Psoas muscle (tissue), 8 donors: Measurements from ENCODE around the gene WDR81. TPM values are rescaled to one million over a fixed set of nuclear protein-coding genes. Genes with fewer than 3 reads are reported as not detected.
A peak's percentile ranks its signal among the peaks of the same experiment; 100 is the strongest.

Experiments used
- ATAC-seq, 4 donors: fragments of 200-7000 bp; cut with Tn5 transposase; one replicate each; pipeline ENCODE4 v1.9.1; 2020; ENCODE audit warnings: moderate library complexity in 3 of 4, mild to moderate bottlenecking in 2 of 4
- DNase-seq, 2 donors: peaks; one replicate each; pipeline ENCODE4 v3.0.0-alpha.2; 2020
- H3K27ac ChIP-seq: fragments of 200-600 bp; one replicate; pipeline ENCODE4 v1.8.0; 2022
- H3K27me3 ChIP-seq, 3 donors: fragments of 200-600 bp in 1 of 3; one replicate each; pipeline versions ENCODE4 v1.6.1 to v1.8.0; 2013 to 2022; ENCODE audit warnings: low read length in 2 of 3, mild to moderate bottlenecking in 2 of 3, moderate library complexity in 1 of 3; ENCODE audit not compliant: insufficient read depth in 3 of 3
- H3K36me3 ChIP-seq, 2 donors: fragments of 200-600 bp in 1 of 2; one replicate each; pipeline versions ENCODE4 v1.6.1 to v1.8.0; 2013 to 2022; ENCODE audit warnings: low read depth in 1 of 2, mild to moderate bottlenecking in 1 of 2, moderate library complexity in 1 of 2; ENCODE audit not compliant: insufficient read depth in 1 of 2
- H3K4me1 ChIP-seq: fragments of 200-600 bp; one replicate; pipeline ENCODE4 v1.8.0; 2022
- H3K4me3 ChIP-seq: fragments of 200-600 bp; one replicate; pipeline ENCODE4 v1.8.0; 2022; ENCODE audit warnings: mild to moderate bottlenecking
- H3K9me3 ChIP-seq: fragments of 200-600 bp; one replicate; pipeline ENCODE4 v1.8.0; 2022
- CTCF ChIP-seq: fragments of 200-600 bp; IDR thresholded peaks from one replicate; pipeline ENCODE4 v1.8.0; 2022; ENCODE audit warnings: antibody characterized with exemption
- WGBS, 3 donors: extraction: QIAGEN DNeasy Blood & Tissue Kit; methylation state at CpG; one replicate each; pipeline versions ENCODE4 v1.1.6 to v1.1.7; 2013; 5-methylcytosine and 5-hydroxymethylcytosine counted together
- intact Hi-C, 2 donors: fragments of 100-400 bp; cut with DNase I; formaldehyde crosslinking; loops; one replicate each; pipeline versions ENCODE4 v1.11.0 to v1.14.2; 2022
- polyA plus RNA-seq, 3 donors: library from polyadenylated mRNA; stranded (reverse); fragments of 200-250 nt; gene quantifications; one replicate each; pipeline ENCODE4 v1.2.3, GENCODE V29; 2013
- total RNA-seq, 4 donors: library from RNA; stranded (reverse); fragmentation: NEBNext Ultra II Directional in 2 of 4; extraction: Animal tissue kit (Norgen Biotek cat#: 25700) in 2 of 4; gene quantifications; one replicate each; pipeline versions ENCODE4 v1.2.1 to v1.2.4, GENCODE V29; 2021 to 2023
- donor health status: healthy with polysubstance abuse.
- donor health status: DM: no; HTN: no; CAD: no; lungs with moderate emphysema.
- donor health status: Bipolar disorder and iron deficiency.
- donor health status: healthy.
- donor health status: DM: yes; HTN: yes; CAD: no.
- donor health status: DM: no; HTN: no; CAD: no.
- donor health status: DM: no; HTN: no; CAD: no.
- donor health status: DM: yes; HTN: yes; CAD: no.

The WDR81 gene
- total and polyA plus RNA-seq, 7 donors: 15.1 to 27.9 (median 18.5) TPM

GRCh38 chr17:1732833-1733321 is 8.4 kb downstream of the WDR81 start:
- WGBS, 3 donors: 53 to 67% (median 54%) methylated on average over 11 of the region's 11 CpGs
- no peak for TF ChIP-seq CTCF
- ATAC-seq: peak in 2 of 4 donors; percentile 5 to 16

GRCh38 chr17:1733759-1734158 is 9.3 kb downstream of the WDR81 start:
- intact Hi-C loops: no loop called here

More at GRCh38 chr17:1732833-1733321, 8.4 kb downstream of the WDR81 start:
- peak in 1 of 2 donors; percentile 13 for DNase-seq
- no peaks in the 10 kb centered on the region for H3K27me3 ChIP-seq
- no peak overlapping the region for H3K4me3 ChIP-seq
- H3K36me3 ChIP-seq: peaks cover 5 to 73% of the 10 kb centered on the region in 2 donors
- intact Hi-C loops: no loop called here
- H3K9me3 ChIP-seq: no peaks in the 10 kb centered on the region
- peaks cover 33% of the 10 kb centered on the region for H3K4me1 ChIP-seq
- peak overlapping the region; percentile 94 for H3K27ac ChIP-seq

GRCh38 chr17:1735418-1735817 is 10.9 kb downstream of the WDR81 start:
- H3K27me3 ChIP-seq: no peaks in the 10 kb centered on the region
- intact Hi-C loops: no loop called here

More at GRCh38 chr17:1733759-1734158, 9.3 kb downstream of the WDR81 start:
- Histone ChIP-seq H3K36me3 (peaks cover 5 to 71% of the 10 kb centered on the region in 2 donors), H3K4me1 (peaks cover 25% of the 10 kb centered on the region), H3K27me3 (no peaks in the 10 kb centered on the region), H3K27ac (no peak overlapping the region), H3K4me3 (no peak overlapping the region), H3K9me3 (no peaks in the 10 kb centered on the region)
- peak in 1 of 2 donors; percentile 13 for DNase-seq
- no peak for TF ChIP-seq CTCF
- no peak for ATAC-seq
- 91 to 98% (median 94%) methylated on average over 37 to 38 of the region's 38 CpGs for WGBS, 3 donors

GRCh38 chr17:1735834-1736347 is 11.4 kb downstream of the WDR81 start:
- DNase-seq: peak in 1 of 2 donors; percentile 53
- no peak overlapping the region for H3K4me3 ChIP-seq
- H3K36me3 ChIP-seq: peaks cover 5 to 68% of the 10 kb centered on the region in 2 donors
- no peak for ATAC-seq
- intact Hi-C loops: no loop called here
- no peaks in the 10 kb centered on the region for H3K27me3 ChIP-seq
- H3K4me1 ChIP-seq: peaks cover 22% of the 10 kb centered on the region
- WGBS, 3 donors: 85 to 95% (median 88%) methylated on average over 14 to 17 of the region's 17 CpGs
- no peaks in the 10 kb centered on the region for H3K9me3 ChIP-seq
- TF ChIP-seq CTCF: no peak
- H3K27ac ChIP-seq: peak overlapping the region; percentile 50

More at GRCh38 chr17:1735418-1735817, 10.9 kb downstream of the WDR81 start:
- Histone ChIP-seq H3K4me3 (no peak overlapping the region), H3K27ac (no peak overlapping the region), H3K9me3 (no peaks in the 10 kb centered on the region), H3K4me1 (peaks cover 22% of the 10 kb centered on the region), H3K36me3 (peaks cover 5 to 68% of the 10 kb centered on the region in 2 donors)
- 91 to 97% (median 94%) methylated on average over 10 of the region's 10 CpGs for WGBS, 3 donors
- no peak for TF ChIP-seq CTCF
- ATAC-seq (no peak), DNase-seq (no peak)
